ENCODE data around the gene TTLL8. TPM values are rescaled to one million over a fixed set of nuclear protein-coding genes. Genes with fewer than 3 reads are reported as not detected.

TTLL8 gene
- total RNA-seq, 1 experiment from 2014 or later, result not detected

- Histone ChIP-seq H3K36me3 (no peaks in the 10 kb centered on the region), H3K27me3 (no peaks in the 10 kb centered on the region), H3K9me3 (no peaks in the 10 kb centered on the region; the same call in 1 of the 2 replicates), H3K4me3 (no peak overlapping the region)
- DNase-seq, result no peak
These were observed 21.9 kb downstream of the TTLL8 start for GRCh38 chr22:50035976-50036724.

DNA sequence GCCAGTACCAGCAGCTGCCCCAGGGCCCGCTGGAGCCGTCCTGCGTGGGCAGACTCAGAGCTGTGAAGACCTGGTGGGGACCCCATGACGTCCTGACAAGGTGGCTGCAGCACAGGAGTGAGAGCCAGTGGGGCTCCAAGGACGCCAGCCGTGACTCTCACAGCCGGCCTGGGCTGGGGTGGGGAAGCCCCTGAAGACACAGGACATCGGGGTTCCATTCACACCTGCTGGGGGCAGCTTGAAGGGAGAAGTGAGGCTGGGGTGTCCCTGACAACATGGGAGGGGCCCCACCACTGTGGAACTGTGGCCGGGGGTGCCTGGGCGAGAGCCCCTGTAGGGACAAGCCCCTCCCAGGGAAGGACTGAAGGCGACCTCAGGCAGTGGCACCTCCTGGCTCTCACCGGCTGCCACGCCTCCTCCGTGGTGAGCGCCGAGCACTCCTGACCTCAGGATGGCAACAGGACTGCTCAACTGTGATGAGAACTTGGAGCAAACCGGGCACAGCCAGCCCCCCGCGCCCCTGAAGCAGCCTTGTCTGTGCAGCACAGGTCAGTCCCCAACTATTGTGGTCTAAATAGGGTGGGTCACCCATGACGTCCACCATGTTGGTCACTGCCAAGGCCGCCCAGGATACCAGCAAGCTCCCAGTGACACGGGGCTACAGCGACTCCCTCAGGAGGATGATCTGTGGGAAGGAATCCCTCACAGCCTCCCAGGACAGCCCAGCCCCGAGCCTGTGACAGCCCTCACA, 22.8 kb downstream of the TTLL8 start:
- H3K4me3 ChIP-seq, result no peak overlapping the region
- no peak for DNase-seq
- H3K9me3 ChIP-seq, result no peaks in the 10 kb centered on the region; the same call in 1 of the 2 replicates
- H3K36me3 ChIP-seq, result no peaks in the 10 kb centered on the region
- no peaks in the 10 kb centered on the region for H3K27me3 ChIP-seq

GRCh38 chr22:50034126-50035081, 23.7 kb downstream of the TTLL8 start:
- Histone ChIP-seq H3K9me3 (no peaks in the 10 kb centered on the region; the same call in 1 of the 2 replicates), H3K36me3 (no peaks in the 10 kb centered on the region), H3K27me3 (peaks cover 2% of the 10 kb centered on the region; the same call in 1 of the 2 replicates), H3K4me3 (no peak overlapping the region)
- DNase-seq, result peak; percentile 22

- Histone ChIP-seq H3K27me3 (peaks cover 2% of the 10 kb centered on the region; the same call in 1 of the 2 replicates), H3K9me3 (no peaks in the 10 kb centered on the region), H3K36me3 (no peaks in the 10 kb centered on the region), H3K4me3 (no peak overlapping the region)
- no peak for DNase-seq
These were observed 25.0 kb downstream of the TTLL8 start for GRCh38 chr22:50032941-50033601.

GRCh38 chr22:50032109-50032871, 25.8 kb downstream of the TTLL8 start:
- peaks cover 2% of the 10 kb centered on the region; the same call in 1 of the 2 replicates for H3K27me3 ChIP-seq
- no peaks in the 10 kb centered on the region for H3K9me3 ChIP-seq
- no peaks in the 10 kb centered on the region for H3K36me3 ChIP-seq
- DNase-seq, result no peak
- no peak overlapping the region for H3K4me3 ChIP-seq

GRCh38 chr22:50031189-50032091, 26.7 kb downstream of the TTLL8 start:
- Histone ChIP-seq H3K27me3 (peaks cover 2% of the 10 kb centered on the region; the same call in 1 of the 2 replicates), H3K36me3 (no peaks in the 10 kb centered on the region), H3K9me3 (no peaks in the 10 kb centered on the region), H3K4me3 (no peak overlapping the region)
- no peak for DNase-seq

GRCh38 chr22:50030297-50031188, 27.6 kb downstream of the TTLL8 start:
- Histone ChIP-seq H3K4me3 (no peak overlapping the region), H3K36me3 (no peaks in the 10 kb centered on the region), H3K9me3 (no peaks in the 10 kb centered on the region), H3K27me3 (peaks cover 4% of the 10 kb centered on the region)
- peak; percentile 73 for DNase-seq

GRCh38 chr22:50027639-50028537, 30.2 kb downstream of the TTLL8 start:
- DNase-seq, result peak; percentile 31
- H3K4me3 ChIP-seq, result no peak overlapping the region
- peaks cover 15% of the 10 kb centered on the region for H3K27me3 ChIP-seq
- H3K36me3 ChIP-seq, result no peaks in the 10 kb centered on the region
- H3K9me3 ChIP-seq, result no peaks in the 10 kb centered on the region

GRCh38 chr22:50025993-50026392, 32.1 kb downstream of the TTLL8 start:
- H3K4me3 ChIP-seq, result no peak overlapping the region
- H3K9me3 ChIP-seq, result no peaks in the 10 kb centered on the region
- DNase-seq, result no peak
- H3K36me3 ChIP-seq, result no peaks in the 10 kb centered on the region
- peaks cover 15% of the 10 kb centered on the region for H3K27me3 ChIP-seq

GRCh38 chr22:50022171-50022819, 35.8 kb downstream of the TTLL8 start:
- no peaks in the 10 kb centered on the region; the same call in 1 of the 2 replicates for H3K9me3 ChIP-seq
- no peaks in the 10 kb centered on the region for H3K36me3 ChIP-seq
- peaks cover 14% of the 10 kb centered on the region for H3K27me3 ChIP-seq
- DNase-seq, result no peak
- no peak overlapping the region for H3K4me3 ChIP-seq

GRCh38 chr22:50020606-50021005, 37.5 kb downstream of the TTLL8 start:
- Histone ChIP-seq H3K36me3 (no peaks in the 10 kb centered on the region), H3K27me3 (peaks cover 11% of the 10 kb centered on the region), H3K9me3 (no peaks in the 10 kb centered on the region; the same call in 1 of the 2 replicates), H3K4me3 (no peak overlapping the region)
- DNase-seq, result no peak

GRCh38 chr22:50019316-50019715, 38.8 kb downstream of the TTLL8 start:
- Histone ChIP-seq H3K4me3 (no peak overlapping the region), H3K27me3 (peaks cover 2% of the 10 kb centered on the region; the same call in 1 of the 2 replicates), H3K9me3 (no peaks in the 10 kb centered on the region; the same call in 1 of the 2 replicates), H3K36me3 (no peaks in the 10 kb centered on the region)
- no peak for DNase-seq

Data from MG63 (cell line).